GM21528 (cell line): ENCODE results near the gene OR8D1.
"Not testable (repeated sequence)": the region's sequence is repeated elsewhere in the genome, so short reads cannot be mapped to it uniquely, and the experiment has no call there.

ENCODE experiments used
- ATAC-seq: cut with Tn5 transposase; IDR thresholded peaks from one replicate; pipeline ENCODE4 v1.9.1; 2021; ENCODE audit warnings: mild to moderate bottlenecking, moderate library complexity; ENCODE audit not compliant: unreplicated experiment, low FRiP score

OR8D1 gene

DNA sequence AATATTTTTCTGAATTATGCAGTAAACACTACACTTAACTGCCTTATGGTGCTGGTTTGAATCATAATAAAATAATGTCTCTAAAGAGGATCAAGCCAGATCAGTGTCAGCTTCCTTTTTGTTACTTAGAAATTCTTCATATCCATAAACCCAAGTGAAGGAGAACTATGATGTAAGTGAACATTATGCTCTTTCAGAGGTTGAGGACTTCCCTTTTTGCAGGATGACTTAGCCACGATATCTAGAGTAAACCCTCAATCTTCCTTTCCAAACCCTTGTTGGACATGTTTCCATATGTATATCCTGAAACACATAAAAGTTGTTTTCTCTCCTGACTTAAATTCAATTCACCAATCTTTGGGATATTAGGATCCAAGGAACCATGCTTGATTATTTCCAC is 19.1 kb downstream of the OR8D1 start:
- no peak for ATAC-seq

DNA sequence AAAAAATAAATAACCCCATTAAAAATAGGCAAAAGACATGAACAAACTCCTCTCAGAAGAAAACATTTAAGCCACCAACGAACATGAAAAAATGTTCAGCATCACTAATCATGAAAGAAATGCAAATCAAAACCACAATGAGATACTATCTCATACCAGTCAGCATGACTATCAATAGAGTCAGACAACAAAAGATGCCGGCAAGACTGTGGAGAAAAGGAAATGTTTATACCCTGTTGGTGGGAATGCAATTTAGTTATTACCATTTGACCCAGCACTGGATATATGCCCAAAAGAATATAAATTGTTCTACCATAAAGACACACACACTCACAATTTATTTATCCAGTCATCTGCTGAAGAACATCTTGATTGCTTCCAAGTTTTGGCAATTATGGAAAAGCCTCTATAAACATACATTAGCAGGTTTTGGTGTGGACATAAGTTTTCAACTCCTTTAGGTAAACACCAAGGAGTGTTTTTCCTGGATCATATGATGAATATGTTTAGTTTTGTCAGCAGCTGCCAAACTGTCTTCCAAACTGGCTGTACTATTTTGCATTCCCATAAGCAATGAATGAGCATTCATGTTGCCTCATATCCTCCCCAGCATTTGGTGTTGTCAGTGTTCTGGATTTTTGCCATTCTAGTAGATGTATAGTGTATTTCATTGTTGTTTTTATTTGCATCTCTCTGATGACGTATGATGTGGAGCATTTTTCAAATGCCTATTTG is 28.0 kb downstream of the OR8D1 start:
- no peak for ATAC-seq

DNA sequence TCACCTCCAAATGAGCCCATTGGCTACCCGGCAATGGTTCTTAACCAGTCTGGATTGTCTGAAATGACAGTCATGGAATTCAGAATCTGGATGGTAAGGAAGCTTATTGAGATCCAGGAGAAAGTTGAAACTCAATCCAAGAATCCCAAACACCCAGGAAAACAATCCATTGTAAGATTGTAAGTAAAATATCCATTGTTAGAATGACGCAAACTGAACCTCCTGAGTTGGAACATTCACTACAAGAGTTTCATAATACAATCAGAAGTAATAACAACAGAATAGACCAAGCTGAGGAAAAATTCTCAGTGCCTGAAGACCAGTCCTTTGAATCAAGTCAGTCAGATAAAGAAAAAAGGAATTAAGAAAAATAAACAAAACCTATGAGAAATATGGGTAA is 35.5 kb downstream of the OR8D1 start:
- no peak for ATAC-seq

DNA sequence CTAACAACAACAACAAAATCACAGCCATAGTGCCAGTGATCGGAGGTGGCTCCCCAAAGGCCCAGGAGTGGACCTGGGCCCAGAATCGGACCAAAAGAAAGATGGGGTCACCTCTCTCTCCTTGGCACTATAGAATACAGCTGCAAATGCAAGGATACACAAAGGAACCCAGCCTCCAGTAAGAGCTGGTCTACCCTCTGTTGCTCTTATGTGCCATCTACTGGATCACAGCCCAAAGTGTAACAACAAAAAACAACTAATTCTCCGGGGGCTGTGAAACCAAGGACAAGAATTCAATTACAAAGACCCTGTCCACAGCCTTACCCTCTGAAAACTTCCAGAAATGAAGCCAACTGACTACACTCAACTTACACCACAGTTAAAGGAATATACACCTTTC is 35.9 kb downstream of the OR8D1 start:
- no peak for ATAC-seq

DNA sequence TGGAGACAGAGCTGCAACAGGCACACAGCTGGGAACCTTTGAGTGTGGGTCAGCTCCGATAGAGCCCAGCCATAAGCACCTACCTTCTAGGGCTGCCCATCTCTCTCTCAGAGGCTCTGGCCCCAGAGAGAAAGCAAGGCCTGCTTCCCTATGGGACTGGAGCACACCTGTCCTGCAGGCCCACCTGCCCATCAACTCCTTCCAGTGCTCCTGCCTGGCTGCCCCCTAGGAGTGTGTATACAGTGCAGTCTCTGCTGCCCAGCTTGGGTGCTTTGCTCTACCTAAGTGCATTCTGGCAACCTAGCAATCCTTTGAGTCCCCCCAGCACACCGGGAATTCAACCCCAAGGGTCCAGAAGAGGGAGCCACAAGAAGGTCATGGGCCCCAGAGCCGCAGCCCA is 36.5 kb downstream of the OR8D1 start:
- no peak for ATAC-seq

DNA sequence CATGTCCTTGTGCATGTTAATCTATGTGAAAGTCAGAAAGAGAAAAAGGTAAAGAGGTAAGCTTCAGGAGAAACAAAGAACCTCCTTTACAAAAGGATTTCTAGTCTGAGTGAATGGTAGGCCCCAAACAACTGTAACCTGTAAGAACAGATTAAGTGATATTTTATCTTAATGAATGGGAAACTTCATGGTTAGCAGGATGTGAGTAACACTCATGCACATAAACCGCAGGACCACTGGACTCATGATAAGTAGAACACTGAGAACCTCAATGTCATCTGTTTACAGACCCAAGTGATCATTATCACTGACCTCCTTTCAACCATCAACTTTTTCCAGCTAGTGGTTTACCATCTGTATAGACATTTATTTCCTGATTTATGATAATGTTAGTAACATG is 37.7 kb downstream of the OR8D1 start:
- no peak for ATAC-seq

DNA sequence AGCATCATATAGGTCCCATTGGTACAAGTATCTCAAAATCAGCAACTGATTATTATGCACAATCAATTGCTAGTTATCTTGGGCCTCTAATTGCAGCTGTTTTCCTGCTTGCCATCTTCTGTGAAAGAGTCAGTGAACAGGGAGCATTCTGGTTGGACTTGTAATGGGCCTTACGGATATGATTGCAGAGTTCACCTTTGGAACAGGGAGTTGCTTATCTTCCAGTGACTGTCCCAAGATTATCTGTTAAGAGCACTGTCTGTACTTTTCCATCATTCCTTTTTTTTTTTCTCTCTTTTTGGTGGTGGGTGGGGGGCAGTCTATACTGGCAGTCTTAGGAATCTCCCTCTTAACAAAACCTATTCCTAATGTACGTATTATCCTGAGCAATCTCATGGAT is 39.7 kb downstream of the OR8D1 start:
- no peak for ATAC-seq

DNA sequence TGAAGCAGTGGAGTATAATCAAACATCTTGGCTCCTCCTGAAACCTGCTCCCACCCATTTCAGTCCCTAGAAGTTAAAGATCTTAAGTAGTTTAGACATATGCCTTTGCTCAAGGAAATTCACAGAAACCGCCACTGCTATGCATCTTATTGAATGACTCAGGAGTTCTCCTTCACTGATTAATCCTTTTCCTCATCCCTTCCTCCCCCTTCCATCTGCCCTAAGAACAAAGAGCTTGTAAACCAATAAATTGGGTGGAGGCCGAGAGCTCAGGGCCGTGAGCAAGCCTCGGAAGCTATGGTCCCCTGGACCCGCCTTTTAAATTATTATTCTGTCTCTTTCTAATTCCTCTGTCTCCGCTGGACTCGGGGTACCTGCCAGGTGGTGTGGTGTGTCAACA is 42.9 kb downstream of the OR8D1 start:
- not testable (repeated sequence) for ATAC-seq

DNA sequence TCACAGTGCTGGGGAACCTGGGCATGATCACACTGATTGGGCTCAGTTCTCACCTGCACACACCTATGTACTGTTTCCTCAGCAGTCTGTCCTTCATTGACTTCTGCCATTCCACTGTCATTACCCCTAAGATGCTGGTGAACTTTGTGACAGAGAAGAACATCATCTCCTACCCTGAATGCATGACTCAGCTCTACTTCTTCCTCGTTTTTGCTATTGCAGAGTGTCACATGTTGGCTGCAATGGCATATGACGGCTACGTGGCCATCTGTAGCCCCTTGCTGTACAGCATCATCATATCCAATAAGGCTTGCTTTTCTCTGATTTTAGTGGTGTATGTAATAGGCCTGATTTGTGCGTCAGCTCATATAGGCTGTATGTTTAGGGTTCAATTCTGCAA is 48.7 kb downstream of the OR8D1 start:
- not testable (repeated sequence) for ATAC-seq

DNA sequence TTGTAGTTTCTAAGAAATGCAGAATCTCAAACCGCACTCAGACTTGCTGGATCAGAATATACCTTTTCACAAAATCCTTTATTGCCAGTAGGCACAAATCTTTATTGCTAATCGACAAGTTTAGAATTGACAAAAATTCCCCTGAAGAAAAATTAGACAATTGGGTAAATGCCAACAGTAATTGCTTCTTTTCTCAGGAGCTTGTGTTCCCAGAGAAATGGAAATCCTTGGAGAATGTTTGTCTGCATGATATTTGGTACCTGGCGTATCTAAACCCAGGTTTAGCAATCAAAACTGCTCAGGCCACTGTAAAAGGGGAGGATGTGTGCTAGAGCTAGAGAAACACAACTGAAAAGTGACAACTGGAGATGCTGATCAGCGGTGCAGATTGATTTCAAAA is 57.7 kb downstream of the OR8D1 start, which contains the start of gene OR8G5:
OR8G5 (plus strand) TSS at position 301 of the 400 bp plus-strand sequence. CDS start 8,556 bp downstream, outside the sequence.
- ATAC-seq: no peak
